GM12878 (cell line): ENCODE measurements around the gene SCAF8. TPM values are rescaled to one million over a fixed set of nuclear protein-coding genes. Genes with fewer than 3 reads are reported as not detected.
A peak's percentile ranks its signal among the peaks of the same experiment; 100 is the strongest.
"Not testable (repeated sequence)": the region's sequence is repeated elsewhere in the genome, so short reads cannot be mapped to it uniquely, and the experiment has no call there.

ENCODE experiments used
- ATAC-seq: fragments of 200-7000 bp; cut with Tn5 transposase; 3 replicates; pipeline ENCODE4 v1.9.1; 2020; ENCODE audit warnings: mild to moderate bottlenecking, moderate library complexity
- BruUV-seq: library from RNA; stranded (reverse); fragments of 400-500 nt; replicated peaks from 2 replicates; lab custom pipeline; 2021; lab: Mats Ljungman, UMichigan
- CTCF ChIA-PET: fragments of 300-600 bp; sonication (Branson Sonifier 250); formaldehyde crosslinking; extraction: SDS; loops from one replicate; lab custom pipeline; 2021; ENCODE audit warnings: inconsistent platforms; lab: Yijun Ruan, JAX
- POLR2A ChIA-PET: fragments of 350-600 bp; formaldehyde crosslinking; extraction: SDS; loops from one replicate; lab custom pipeline; 2021; ENCODE audit warnings: inconsistent platforms; lab: Charles Lee
- RAD21 ChIA-PET: fragments of 300-600 bp; sonication (Branson Sonifier 250); formaldehyde crosslinking; loops from one replicate; lab custom pipeline; 2023; ENCODE audit warnings: antibody characterized with exemption; ENCODE audit not compliant: unreplicated experiment; lab: Charles Lee
- SMC1A ChIA-PET: fragments of 300-600 bp; sonication (Branson Sonifier 250); formaldehyde crosslinking; loops from one replicate; lab custom pipeline; 2023; ENCODE audit not compliant: unreplicated experiment, uncharacterized antibody; lab: Charles Lee
- DNase-seq: peaks from one replicate; pipeline ENCODE4 v3.0.0-alpha.2; 2011; ENCODE audit warnings: low read depth, low spot score
- FAIRE-seq: peaks from 3 replicates; lab custom pipeline; 2011; peaks lifted over from hg19 to GRCh38; lab: Jason Lieb, UNC
- H2AFZ ChIP-seq: 2 replicates; pipeline ENCODE4 v1.6.0; 2011; ENCODE audit warnings: low read depth, low read length, control low read depth; ENCODE audit not compliant: control insufficient read depth
- H3K27ac ChIP-seq: 2 replicates; pipeline ENCODE4 v1.5.1; 2011; ENCODE audit warnings: control low read depth; ENCODE audit not compliant: control insufficient read depth, insufficient read depth
- H3K27me3 ChIP-seq, 2 experiments: replicated peaks in 1 of 2; 2 replicates each; pipeline versions ENCODE4 v1.6.0 to v1.6.1; 2011; ENCODE audit warnings: low read length in 1 of 2; ENCODE audit not compliant: control insufficient read depth in 2 of 2, insufficient read depth in 2 of 2
- H3K36me3 ChIP-seq, 2 experiments: 2 replicates each; pipeline ENCODE4 v1.5.1; 2011; ENCODE audit warnings: low read length in 1 of 2; ENCODE audit not compliant: control insufficient read depth in 2 of 2, insufficient read depth in 2 of 2
- H3K4me1 ChIP-seq: 2 replicates; pipeline ENCODE4 v1.6.1; 2011; ENCODE audit warnings: mild to moderate bottlenecking, low read length, moderate library complexity, mixed read lengths; ENCODE audit not compliant: control insufficient read depth, insufficient read depth
- H3K4me2 ChIP-seq: 2 replicates; pipeline ENCODE4 v1.6.0; 2011; ENCODE audit warnings: control low read depth; ENCODE audit not compliant: control insufficient read depth, insufficient read depth
- H3K4me3 ChIP-seq: fragments of 200-600 bp; sonication (generic); 2 replicates; pipeline ENCODE4 v1.5.1; 2016
- H3K79me2 ChIP-seq: 2 replicates; pipeline ENCODE4 v1.6.0; 2011; ENCODE audit warnings: low read length; ENCODE audit not compliant: control insufficient read depth, insufficient read depth
- H3K9ac ChIP-seq: 2 replicates; pipeline ENCODE4 v1.8.0; 2011; ENCODE audit warnings: low read length, control low read depth, mixed read lengths; ENCODE audit not compliant: control insufficient read depth, insufficient read depth
- H3K9me3 ChIP-seq: replicated peaks from 3 replicates; pipeline ENCODE4 v1.5.1; 2011; ENCODE audit warnings: mild to moderate bottlenecking, low read length; ENCODE audit not compliant: control insufficient read depth, insufficient read depth
- H4K20me1 ChIP-seq: 2 replicates; pipeline ENCODE4 v1.6.0; 2011; ENCODE audit not compliant: control insufficient read depth, insufficient read depth
- FOXM1 ChIP-seq: IDR thresholded peaks from 2 replicates; pipeline ENCODE4 v1.6.1; 2012; ENCODE audit warnings: low read depth, mild to moderate bottlenecking, inconsistent platforms, low read length, moderate library complexity
- HCFC1 ChIP-seq: fragments of 150-350 bp; IDR thresholded peaks from 2 replicates; pipeline ENCODE4 v1.6.1; 2014; ENCODE audit warnings: low read length
- HDGF ChIP-seq: fragments of 450-650 bp; IDR thresholded peaks from 2 replicates; pipeline ENCODE4 v1.6.1; 2016; ENCODE audit warnings: antibody characterized with exemption
- JUNB ChIP-seq: IDR thresholded peaks from 2 replicates; pipeline ENCODE4 v1.6.1; 2016; ENCODE audit warnings: antibody characterized with exemption, mild to moderate bottlenecking
- KLF5 ChIP-seq: fragments of 450-650 bp; IDR thresholded peaks from 2 replicates; pipeline ENCODE4 v1.6.1; 2014; ENCODE audit warnings: mild to moderate bottlenecking; ENCODE audit not compliant: partially characterized antibody
- MYB ChIP-seq: fragments of 150-350 bp; IDR thresholded peaks from 2 replicates; pipeline ENCODE4 v1.6.1; 2014; ENCODE audit warnings: mild to moderate bottlenecking, low read depth, low read length, borderline replicate concordance
- PAX5 ChIP-seq: IDR thresholded peaks from 2 replicates; pipeline ENCODE4 v1.6.1; 2011; ENCODE audit warnings: low read depth, low read length, borderline replicate concordance
- SREBF1 ChIP-seq: IDR thresholded peaks from 2 replicates; pipeline ENCODE4 v1.6.1; 2012; ENCODE audit warnings: mild to moderate bottlenecking, low read length
- ZNF24 ChIP-seq: fragments of 450-650 bp; IDR thresholded peaks from 2 replicates; pipeline ENCODE4 v1.6.1; 2017; ENCODE audit warnings: antibody characterized with exemption, mild to moderate bottlenecking
- WGBS: methylation state at CpG from one replicate; pipeline ENCODE4 v1.1.6; 2016; ENCODE audit warnings: low lambda C conversion rate; ENCODE audit not compliant: insufficient replicate concordance, insufficient coverage; ENCODE audit errors: missing lambda C conversion rate; 5-methylcytosine and 5-hydroxymethylcytosine counted together
- in situ Hi-C: fragments of 300-500 bp; cut with MboI; formaldehyde crosslinking; loops from 9 replicates; pipeline ENCODE4 v1.14.3; 2018; ENCODE audit warnings: mixed read lengths
- intact Hi-C: fragments of 100-400 bp; cut with micrococcal nuclease; formaldehyde crosslinking; loops from one replicate; pipeline ENCODE4 v1.14.2; 2022; ENCODE audit not compliant: unreplicated experiment
- polyA plus RNA-seq, 11 experiments: library from polyadenylated mRNA; depleted of rRNA in 4 of 11; unstranded in 6 of 11; stranded (reverse) in 5 of 11; fragments of >200 nt; fragmentation: Nextera tagmentation in 4 of 11; fragmentation: Illumina TruSeq in 1 of 11; extraction: Ambion mirVana in 4 of 11; extraction: Trizol in 1 of 11; gene quantifications; 1 replicate in 1 of 11; 2 replicates in 10 of 11; pipeline versions ENCODE4 v1.2.1 to v1.2.3, GENCODE V29; 2011 to 2016; ENCODE audit warnings: inconsistent platforms in 2 of 11, missing spikeins in 2 of 11, low read depth in 1 of 11
- total RNA-seq, 4 experiments: library from RNA; depleted of rRNA in 3 of 4; stranded (reverse); fragments of >200 nt in 3 of 4; fragmentation: Illumina TruSeq in 1 of 4; extraction: Trizol in 1 of 4; gene quantifications; 2 replicates each; pipeline versions ENCODE4 v1.2.1 to v1.2.3, GENCODE V29; 2013 to 2021
- TF ChIP-seq, protein P1 (sequence below): fragments of 450-650 bp; IDR thresholded peaks from 2 replicates; pipeline ENCODE4 v1.6.1; 2017; ENCODE audit warnings: mild to moderate bottlenecking, low read depth, inconsistent platforms; ENCODE audit not compliant: poor library complexity, severe bottlenecking
- TF ChIP-seq, protein P2 (sequence below): IDR thresholded peaks from 2 replicates; pipeline ENCODE4 v1.6.1; 2012; ENCODE audit warnings: low read depth, low read length, improper control_type of control experiment

The SCAF8 gene
- total and polyA plus RNA-seq, 10 of the 15 experiments (the other 5 are each of a cell fraction or from before 2014, with no cell fraction given): 8.1 to 28.8 (median 15.9) TPM

DNA sequence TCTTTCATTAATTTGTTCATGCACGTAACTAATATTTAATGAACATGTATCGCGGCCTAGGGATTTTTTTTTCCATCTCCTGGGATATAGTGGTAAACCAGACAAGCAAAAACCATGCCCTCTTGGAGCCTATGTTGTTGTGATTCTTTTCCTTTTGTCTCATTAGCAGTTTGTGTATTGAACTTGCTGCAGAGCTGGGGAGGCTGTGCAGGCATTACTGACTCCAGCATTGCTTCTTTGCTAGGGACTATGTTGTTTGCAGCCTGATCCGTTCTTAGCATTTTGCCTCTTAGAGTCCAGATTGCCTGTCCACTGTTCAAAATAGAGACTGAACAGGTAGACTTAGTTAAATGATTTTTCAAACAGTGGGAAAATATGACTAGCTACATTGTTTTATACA lies 9.7 kb downstream of the SCAF8 start (continued):
- TF ChIP-seq ZNF24: no peak
- no peak for TF ChIP-seq MYB

DNA sequence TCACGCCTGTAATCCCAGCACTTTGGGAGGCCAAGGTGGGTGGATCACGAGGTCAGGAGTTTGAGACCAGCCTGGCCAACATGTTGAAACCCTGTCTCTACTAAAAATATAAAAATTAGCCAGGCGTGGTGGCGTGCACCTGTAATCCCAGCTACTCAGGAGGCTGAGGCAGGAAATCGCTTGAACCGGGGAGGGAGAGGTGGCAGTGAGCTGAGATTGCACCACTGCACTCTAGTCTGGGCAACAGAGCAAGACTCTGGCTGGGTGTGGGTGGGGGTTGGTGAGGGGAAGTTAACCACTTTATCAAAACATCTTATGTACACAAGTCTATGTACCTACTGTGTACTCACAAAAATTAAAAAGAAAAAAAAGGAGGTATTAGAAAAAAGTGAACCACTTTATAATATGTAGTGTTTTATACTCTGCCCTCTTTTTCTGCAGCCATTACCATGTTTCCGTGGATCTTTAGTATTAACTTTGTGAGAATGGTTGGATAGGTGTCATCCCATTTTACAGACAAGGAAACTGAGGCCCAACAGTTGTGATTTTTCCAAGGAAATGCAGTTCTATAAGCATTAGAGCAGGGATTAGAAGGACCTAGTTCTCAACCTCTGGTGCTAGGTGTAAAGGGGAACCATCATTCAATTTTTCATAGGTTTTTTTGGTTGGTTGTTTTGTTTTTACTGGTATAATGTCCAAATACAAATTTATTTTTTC lies 11.0 kb downstream of the SCAF8 start:
- H3K36me3 ChIP-seq, H2AFZ ChIP-seq: not testable (repeated sequence)
- H3K4me2 ChIP-seq: 0 out of 2 replicates have a peak overlapping the region, but pooled peaks have one; percentile 15

DNA sequence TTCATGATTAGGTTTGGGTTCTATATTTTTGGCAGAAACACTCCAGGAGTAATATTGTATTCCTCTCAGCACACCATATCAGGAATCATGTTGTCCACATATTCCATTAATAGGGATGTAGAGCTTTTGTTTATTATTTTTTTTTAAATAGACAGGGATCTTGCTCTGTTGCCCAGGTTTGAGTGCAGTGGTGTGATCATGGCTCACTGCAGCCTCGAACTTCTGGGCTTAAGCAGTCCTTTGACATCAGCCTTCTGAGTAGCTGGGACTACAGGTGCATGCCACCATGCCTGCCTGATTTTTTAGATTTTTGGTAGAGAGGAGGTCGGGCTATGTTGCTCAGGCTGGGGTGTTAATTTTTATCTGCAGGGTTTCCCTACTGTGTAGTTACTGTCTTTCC lies 12.0 kb downstream of the SCAF8 start:
- DNase-seq (no peak), ATAC-seq (no peak), FAIRE-seq (no peak)
- Histone ChIP-seq H3K36me3 (peaks cover 2% of the 10 kb centered on the region in 2 experiments; a peak in 3 of 4 replicates), H4K20me1 (no peaks in the 10 kb centered on the region), H3K9me3 (peaks cover 4% of the 10 kb centered on the region), H3K9ac (no peak overlapping the region), H3K27ac (no peak overlapping the region), H2AFZ (no peak overlapping the region), H3K27me3 (no peaks in the 10 kb centered on the region), H3K4me3 (no peak overlapping the region), H3K79me2 (peaks cover 91% of the 10 kb centered on the region), H3K4me1 (no peaks in the 10 kb centered on the region), H3K4me2 (no peak overlapping the region)
- ChIA-PET POLR2A (no interaction called here), CTCF (interaction anchor here (0.7 to 1.1 kb wide), 2 partner anchors 13 to 28 kb away, joined by 3 read pairs; no protein-coding TSS in a partner anchor), RAD21 (interaction anchor here (0.9 kb wide), 1 partner anchor 61 kb away, joined by 3 read pairs; no protein-coding TSS in a partner anchor), SMC1A (no interaction called here)
- intact Hi-C loops (no loop called here), in situ Hi-C loops (loop anchor here (25.0 kb wide), 1 partner anchor 1758 kb away; the partner anchor contains the start of gene FBXO5)
- 5% methylated on average over 2 of the region's 2 CpGs for WGBS
- no TSS peak for BruUV-seq
- TF ChIP-seq HDGF (no peak), JUNB (no peak), KLF5 (no peak), HCFC1 (no peak), FOXM1 (no peak), PAX5 (no peak), SREBF1 (no peak)
- TF ChIP-seq, protein P1, sequence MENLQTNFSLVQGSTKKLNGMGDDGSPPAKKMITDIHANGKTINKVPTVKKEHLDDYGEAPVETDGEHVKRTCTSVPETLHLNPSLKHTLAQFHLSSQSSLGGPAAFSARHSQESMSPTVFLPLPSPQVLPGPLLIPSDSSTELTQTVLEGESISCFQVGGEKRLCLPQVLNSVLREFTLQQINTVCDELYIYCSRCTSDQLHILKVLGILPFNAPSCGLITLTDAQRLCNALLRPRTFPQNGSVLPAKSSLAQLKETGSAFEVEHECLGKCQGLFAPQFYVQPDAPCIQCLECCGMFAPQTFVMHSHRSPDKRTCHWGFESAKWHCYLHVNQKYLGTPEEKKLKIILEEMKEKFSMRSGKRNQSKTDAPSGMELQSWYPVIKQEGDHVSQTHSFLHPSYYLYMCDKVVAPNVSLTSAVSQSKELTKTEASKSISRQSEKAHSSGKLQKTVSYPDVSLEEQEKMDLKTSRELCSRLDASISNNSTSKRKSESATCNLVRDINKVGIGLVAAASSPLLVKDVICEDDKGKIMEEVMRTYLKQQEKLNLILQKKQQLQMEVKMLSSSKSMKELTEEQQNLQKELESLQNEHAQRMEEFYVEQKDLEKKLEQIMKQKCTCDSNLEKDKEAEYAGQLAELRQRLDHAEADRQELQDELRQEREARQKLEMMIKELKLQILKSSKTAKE: no peak
- TF ChIP-seq, protein P2, sequence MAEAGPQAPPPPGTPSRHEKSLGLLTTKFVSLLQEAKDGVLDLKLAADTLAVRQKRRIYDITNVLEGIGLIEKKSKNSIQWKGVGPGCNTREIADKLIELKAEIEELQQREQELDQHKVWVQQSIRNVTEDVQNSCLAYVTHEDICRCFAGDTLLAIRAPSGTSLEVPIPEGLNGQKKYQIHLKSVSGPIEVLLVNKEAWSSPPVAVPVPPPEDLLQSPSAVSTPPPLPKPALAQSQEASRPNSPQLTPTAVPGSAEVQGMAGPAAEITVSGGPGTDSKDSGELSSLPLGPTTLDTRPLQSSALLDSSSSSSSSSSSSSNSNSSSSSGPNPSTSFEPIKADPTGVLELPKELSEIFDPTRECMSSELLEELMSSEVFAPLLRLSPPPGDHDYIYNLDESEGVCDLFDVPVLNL: no peak

More for the DNA sequence above, 11.0 kb downstream of the SCAF8 start:
- H3K27ac ChIP-seq, intact Hi-C loops, H3K9ac ChIP-seq, DNase-seq, BruUV-seq, H3K4me3 ChIP-seq, H3K27me3 ChIP-seq, H3K9me3 ChIP-seq, H4K20me1 ChIP-seq, RAD21 ChIA-PET, POLR2A ChIA-PET, H3K4me1 ChIP-seq, FAIRE-seq: not testable (repeated sequence)
- H3K79me2 ChIP-seq: peaks cover 91% of the 10 kb centered on the region
- CTCF ChIA-PET: interaction anchor here (1.3 kb wide), 1 partner anchor 10 kb away, joined by 3 read pairs; no protein-coding TSS in a partner anchor
- in situ Hi-C loops: loop anchor here (25.0 kb wide), 1 partner anchor 1757 kb away; the partner anchor contains the start of gene FBXO5
- peak; percentile 13; the same call in 2 of the 3 replicates for ATAC-seq
- 49% methylated on average over 7 of the region's 7 CpGs for WGBS
- SMC1A ChIA-PET: interaction anchor here (1.1 to 1.2 kb wide), 2 partner anchors 10 to 60 kb away, joined by 4 read pairs; no protein-coding TSS in a partner anchor
